NB4 (cell line): ENCODE data around the gene GOLT1A.

Experiments used
- MAX ChIP-seq: IDR thresholded peaks from 2 replicates; pipeline ENCODE4 v1.6.1; 2011; ENCODE audit warnings: low read depth, low read length
- POLR2A ChIP-seq: IDR thresholded peaks from 2 replicates; pipeline ENCODE4 v1.6.1; 2011; ENCODE audit warnings: mild to moderate bottlenecking; ENCODE audit not compliant: insufficient read length; ENCODE audit errors: extremely low read depth

GRCh38 chr1:204150702-204151551 lies 62.9 kb downstream of the GOLT1A start:
- TF ChIP-seq MAX (no peak), POLR2A (no peak)
